Muscle layer of colon (tissue), 2 donors: ENCODE data around the gene ANAPC15.

Source experiments
- H3K27ac ChIP-seq: one replicate; pipeline ENCODE4 v1.7.0; 2013; ENCODE audit warnings: low read depth, mild to moderate bottlenecking, low read length, moderate library complexity
- H3K27me3 ChIP-seq, 2 donors: one replicate each; pipeline ENCODE4 v1.7.0; 2013; ENCODE audit warnings: low read length in 2 of 2, mild to moderate bottlenecking in 2 of 2; ENCODE audit not compliant: insufficient read depth in 2 of 2, control insufficient read depth in 1 of 2
- H3K36me3 ChIP-seq: one replicate; pipeline ENCODE4 v1.7.0; 2013; ENCODE audit warnings: mild to moderate bottlenecking, low read length; ENCODE audit not compliant: insufficient read depth
- H3K4me1 ChIP-seq: one replicate; pipeline ENCODE4 v1.7.0; 2013; ENCODE audit warnings: mild to moderate bottlenecking, low read length; ENCODE audit not compliant: insufficient read depth
- H3K4me3 ChIP-seq, 2 donors: one replicate each; pipeline ENCODE4 v1.7.0; 2013; ENCODE audit warnings: low read length in 2 of 2, low read depth in 1 of 2, mild to moderate bottlenecking in 1 of 2, moderate library complexity in 1 of 2
- H3K9ac ChIP-seq: one replicate; pipeline ENCODE4 v1.7.0; 2013; ENCODE audit warnings: low read length
- H3K9me3 ChIP-seq: one replicate; pipeline ENCODE4 v1.7.0; 2013; ENCODE audit warnings: mild to moderate bottlenecking, low read length
- donor health status: abdominal sarcoma.
- donor health status: Adenocarcinoma of cecum.

The ANAPC15 gene

GRCh38 chr11:72124046-72124445 lies 11.6 kb upstream of the ANAPC15 start:
- Histone ChIP-seq H3K9me3 (no peaks in the 10 kb centered on the region), H3K9ac (no peak overlapping the region), H3K27ac (no peak overlapping the region), H3K36me3 (no peaks in the 10 kb centered on the region), H3K4me1 (no peaks in the 10 kb centered on the region), H3K27me3 (peaks cover 0 to 2% of the 10 kb centered on the region in 2 donors), H3K4me3 (no peak overlapping the region)

- Histone ChIP-seq H3K36me3 (no peaks in the 10 kb centered on the region), H3K9me3 (no peaks in the 10 kb centered on the region), H3K27ac (no peak overlapping the region), H3K4me3 (no peak overlapping the region), H3K4me1 (no peaks in the 10 kb centered on the region), H3K9ac (no peak overlapping the region), H3K27me3 (no peaks in the 10 kb centered on the region)
These were observed 10.7 kb upstream of the ANAPC15 start for GRCh38 chr11:72123117-72123653.

GRCh38 chr11:72122607-72123006 lies 10.1 kb upstream of the ANAPC15 start:
- Histone ChIP-seq H3K27me3 (no peaks in the 10 kb centered on the region), H3K9me3 (no peaks in the 10 kb centered on the region), H3K36me3 (no peaks in the 10 kb centered on the region), H3K4me1 (no peaks in the 10 kb centered on the region), H3K9ac (no peak overlapping the region), H3K27ac (no peak overlapping the region), H3K4me3 (no peak overlapping the region)

- H3K36me3 ChIP-seq, result no peaks in the 10 kb centered on the region
- no peaks in the 10 kb centered on the region for H3K9me3 ChIP-seq
- H3K4me3 ChIP-seq, result no peak overlapping the region
- no peaks in the 10 kb centered on the region for H3K4me1 ChIP-seq
- no peak overlapping the region for H3K27ac ChIP-seq
- no peak overlapping the region for H3K9ac ChIP-seq
- H3K27me3 ChIP-seq, result no peaks in the 10 kb centered on the region
These were observed 8.4 kb upstream of the ANAPC15 start for GRCh38 chr11:72120930-72121329.

GRCh38 chr11:72119198-72119597 lies 6.7 kb upstream of the ANAPC15 start:
- H3K36me3 ChIP-seq, result no peaks in the 10 kb centered on the region
- H3K4me1 ChIP-seq, result no peaks in the 10 kb centered on the region
- H3K4me3 ChIP-seq, result no peak overlapping the region
- H3K27me3 ChIP-seq, result no peaks in the 10 kb centered on the region
- no peak overlapping the region for H3K27ac ChIP-seq
- no peak overlapping the region for H3K9ac ChIP-seq
- no peaks in the 10 kb centered on the region for H3K9me3 ChIP-seq

GRCh38 chr11:72116019-72116755 lies 3.7 kb upstream of the ANAPC15 start:
- H3K9me3 ChIP-seq, result no peaks in the 10 kb centered on the region
- no peak overlapping the region for H3K27ac ChIP-seq
- H3K4me1 ChIP-seq, result peaks cover 9% of the 10 kb centered on the region
- H3K36me3 ChIP-seq, result no peaks in the 10 kb centered on the region
- H3K9ac ChIP-seq, result no peak overlapping the region
- no peak overlapping the region for H3K4me3 ChIP-seq
- H3K27me3 ChIP-seq, result no peaks in the 10 kb centered on the region

- Histone ChIP-seq H3K9ac (no peak overlapping the region), H3K36me3 (peaks cover 16% of the 10 kb centered on the region), H3K27ac (no peak overlapping the region), H3K27me3 (no peaks in the 10 kb centered on the region), H3K4me1 (peaks cover 12% of the 10 kb centered on the region), H3K9me3 (no peaks in the 10 kb centered on the region), H3K4me3 (no peak overlapping the region)
These were observed 2.1 kb upstream of the ANAPC15 start for GRCh38 chr11:72114570-72114969.

- Histone ChIP-seq H3K36me3 (peaks cover 21% of the 10 kb centered on the region), H3K4me1 (peaks cover 12% of the 10 kb centered on the region), H3K9ac (peak overlapping the region; percentile 88), H3K27me3 (no peaks in the 10 kb centered on the region), H3K27ac (peak overlapping the region; percentile 91), H3K9me3 (no peaks in the 10 kb centered on the region), H3K4me3 (peak overlapping the region in 1 of 2 donors; percentile 63)
These were observed 698 bp upstream of the ANAPC15 start for GRCh38 chr11:72112978-72113808.

GRCh38 chr11:72111300-72112142 lies 974 bp downstream of the ANAPC15 start:
- Histone ChIP-seq H3K27me3 (no peaks in the 10 kb centered on the region), H3K4me1 (peaks cover 12% of the 10 kb centered on the region), H3K9me3 (no peaks in the 10 kb centered on the region), H3K36me3 (peaks cover 28% of the 10 kb centered on the region), H3K27ac (peak overlapping the region; percentile 96), H3K4me3 (peak overlapping the region; percentile 33 to 63), H3K9ac (peak overlapping the region; percentile 88)

- Histone ChIP-seq H3K4me1 (peaks cover 22% of the 10 kb centered on the region), H3K27ac (no peak within 1 kb of the TSS), H3K27me3 (no peaks in the 10 kb centered on the region), H3K9me3 (no peaks in the 10 kb centered on the region), H3K36me3 (peaks cover 25% of the 10 kb centered on the region), H3K4me3 (no peak within 1 kb of the TSS), H3K9ac (no peak within 1 kb of the TSS)
These were observed 6.6 kb downstream of the ANAPC15 start, which contains the start of gene TOMT for GRCh38 chr11:72105888-72106287. Gene TOMT, plus strand, starts transcription at chr11:72105924. Its CDS starts 28 bp downstream, at chr11:72105952.

- Histone ChIP-seq H3K4me1 (peaks cover 39% of the 10 kb centered on the region), H3K4me3 (peak overlapping the region in 1 of 2 donors; percentile 69), H3K9me3 (no peaks in the 10 kb centered on the region), H3K9ac (peak overlapping the region; percentile 58), H3K27ac (peak overlapping the region; percentile 88), H3K27me3 (no peaks in the 10 kb centered on the region), H3K36me3 (peaks cover 23% of the 10 kb centered on the region)
These were observed 8.7 kb downstream of the ANAPC15 start for GRCh38 chr11:72103754-72104167.
